Neural progenitor cell (in vitro differentiated cells): Measurements from ENCODE around the gene RAD54L2.

Experiments used
- EZH2 ChIP-seq: fragments of 200-600 bp; sonication (generic); IDR thresholded peaks from 2 replicates; pipeline ENCODE4 v1.6.1; 2017; ENCODE audit warnings: antibody characterized with exemption, mild to moderate bottlenecking, moderate library complexity
- TF ChIP-seq, protein P1 (sequence below): fragments of 200-600 bp; sonication (generic); IDR thresholded peaks from 2 replicates; pipeline ENCODE4 v1.5.1; 2017; ENCODE audit warnings: antibody characterized with exemption, mild to moderate bottlenecking

DNA sequence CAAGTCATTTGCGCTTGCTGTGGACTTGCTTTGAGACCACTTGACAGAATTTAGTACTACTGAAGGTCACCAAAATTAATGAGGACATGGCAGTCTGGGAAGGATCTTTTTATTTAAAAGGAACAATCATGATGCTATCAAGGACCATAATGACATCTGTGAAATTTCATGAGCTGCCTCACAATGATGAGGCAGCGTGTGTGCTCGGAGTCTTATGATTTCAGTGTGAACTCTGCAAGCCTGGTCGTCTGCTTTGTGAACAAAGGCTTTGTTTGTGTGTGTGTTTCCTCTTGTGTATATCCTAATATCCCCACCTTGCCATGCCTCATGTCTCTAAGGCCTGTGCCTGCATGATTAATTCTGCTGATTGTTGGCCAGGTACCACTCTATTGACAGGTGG is 46.7 kb downstream of the RAD54L2 start:
- TF ChIP-seq, protein P1, sequence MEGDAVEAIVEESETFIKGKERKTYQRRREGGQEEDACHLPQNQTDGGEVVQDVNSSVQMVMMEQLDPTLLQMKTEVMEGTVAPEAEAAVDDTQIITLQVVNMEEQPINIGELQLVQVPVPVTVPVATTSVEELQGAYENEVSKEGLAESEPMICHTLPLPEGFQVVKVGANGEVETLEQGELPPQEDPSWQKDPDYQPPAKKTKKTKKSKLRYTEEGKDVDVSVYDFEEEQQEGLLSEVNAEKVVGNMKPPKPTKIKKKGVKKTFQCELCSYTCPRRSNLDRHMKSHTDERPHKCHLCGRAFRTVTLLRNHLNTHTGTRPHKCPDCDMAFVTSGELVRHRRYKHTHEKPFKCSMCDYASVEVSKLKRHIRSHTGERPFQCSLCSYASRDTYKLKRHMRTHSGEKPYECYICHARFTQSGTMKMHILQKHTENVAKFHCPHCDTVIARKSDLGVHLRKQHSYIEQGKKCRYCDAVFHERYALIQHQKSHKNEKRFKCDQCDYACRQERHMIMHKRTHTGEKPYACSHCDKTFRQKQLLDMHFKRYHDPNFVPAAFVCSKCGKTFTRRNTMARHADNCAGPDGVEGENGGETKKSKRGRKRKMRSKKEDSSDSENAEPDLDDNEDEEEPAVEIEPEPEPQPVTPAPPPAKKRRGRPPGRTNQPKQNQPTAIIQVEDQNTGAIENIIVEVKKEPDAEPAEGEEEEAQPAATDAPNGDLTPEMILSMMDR: no peak
- TF ChIP-seq EZH2: no peak
